Nephron progenitor cell (in vitro differentiated cells): Measurements from ENCODE around the gene SLC19A2.

Source experiments
- DNase-seq: peaks from one replicate; pipeline ENCODE4 v3.0.0; 2021
- H3K27ac Mint-ChIP-seq: 2 replicates; pipeline ENCODE4 v1.8.0; 2021; ENCODE audit warnings: mild to moderate bottlenecking, moderate library complexity, mixed read lengths
- H3K27me3 Mint-ChIP-seq: 2 replicates; pipeline ENCODE4 v1.8.0; 2021; ENCODE audit warnings: mild to moderate bottlenecking, low read depth, mixed read lengths; ENCODE audit not compliant: poor library complexity
- H3K36me3 Mint-ChIP-seq: 2 replicates; pipeline ENCODE4 v1.8.0; 2021; ENCODE audit warnings: low read depth, mixed read lengths
- H3K4me1 Mint-ChIP-seq: 2 replicates; pipeline ENCODE4 v1.8.0; 2021; ENCODE audit warnings: mixed read lengths
- H3K4me3 Mint-ChIP-seq: 2 replicates; pipeline ENCODE4 v1.8.0; 2021; ENCODE audit warnings: mild to moderate bottlenecking, moderate library complexity, mixed read lengths
- H3K9me3 Mint-ChIP-seq: 2 replicates; pipeline ENCODE4 v1.8.0; 2021; ENCODE audit warnings: mild to moderate bottlenecking, moderate library complexity, mixed read lengths
- CTCF ChIP-seq: fragments of 200-600 bp; sonication (generic); IDR thresholded peaks from 2 replicates; pipeline ENCODE4 v1.5.0; 2021; ENCODE audit warnings: antibody characterized with exemption

Gene SLC19A2

GRCh38 chr1:169426174-169426705 is 59.5 kb downstream of the SLC19A2 start:
- Mint-ChIP-seq H3K4me1 (peaks cover 18% of the 10 kb centered on the region), H3K9me3 (peaks cover 26% of the 10 kb centered on the region), H3K4me3 (peak overlapping the region; percentile 96), H3K36me3 (peaks cover 11% of the 10 kb centered on the region), H3K27me3 (peaks cover 13% of the 10 kb centered on the region), H3K27ac (no peak overlapping the region)
- no peak for TF ChIP-seq CTCF
- no peak for DNase-seq

- H3K9me3 Mint-ChIP-seq: no peaks in the 10 kb centered on the region
- peaks cover 4% of the 10 kb centered on the region for H3K4me1 Mint-ChIP-seq
Measured at GRCh38 chr1:169421309-169421708, 64.4 kb downstream of the SLC19A2 start.

DNA sequence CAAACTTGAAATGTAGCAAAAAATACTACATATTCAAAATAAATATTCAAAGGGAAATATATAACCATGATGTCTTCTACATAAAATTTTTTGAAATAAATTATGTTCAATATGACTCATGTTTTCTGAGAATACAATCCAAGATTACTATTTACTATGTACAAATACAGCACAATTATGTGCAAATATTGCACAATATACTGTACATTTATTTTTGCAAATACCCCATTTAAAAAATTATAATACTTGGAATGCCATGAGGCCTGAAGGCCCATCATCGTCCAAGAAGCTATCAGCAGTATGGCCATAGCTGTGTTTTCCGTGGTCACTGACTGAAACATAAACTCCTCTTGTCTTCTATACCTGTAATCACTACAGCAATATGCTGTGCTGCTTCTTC is 70.8 kb downstream of the SLC19A2 start:
- H3K4me3 Mint-ChIP-seq: no peak overlapping the region
- TF ChIP-seq CTCF: no peak

More at GRCh38 chr1:169421309-169421708, 64.4 kb downstream of the SLC19A2 start:
- Mint-ChIP-seq H3K4me3 (no peak overlapping the region), H3K36me3 (peaks cover 17% of the 10 kb centered on the region), H3K27me3 (peaks cover 3% of the 10 kb centered on the region), H3K27ac (no peak overlapping the region)
- TF ChIP-seq CTCF: no peak
- DNase-seq: no peak

More for the DNA sequence above, 70.8 kb downstream of the SLC19A2 start:
- peaks cover 34% of the 10 kb centered on the region for H3K9me3 Mint-ChIP-seq
- peaks cover 10% of the 10 kb centered on the region for H3K36me3 Mint-ChIP-seq
- no peaks in the 10 kb centered on the region for H3K4me1 Mint-ChIP-seq
- H3K27me3 Mint-ChIP-seq: peaks cover 4% of the 10 kb centered on the region
- no peak overlapping the region for H3K27ac Mint-ChIP-seq
- no peak for DNase-seq
